PFSK-1 (cell line): ENCODE measurements around the gene CASZ1.

Experiments
- POLR2AphosphoS5 ChIP-seq: IDR thresholded peaks from 2 replicates; pipeline ENCODE4 v1.6.1; 2012; ENCODE audit warnings: low read depth, mild to moderate bottlenecking, control low read depth, low read length, moderate library complexity
- SIN3A ChIP-seq: IDR thresholded peaks from 2 replicates; pipeline ENCODE4 v1.6.1; 2012; ENCODE audit warnings: mild to moderate bottlenecking, low read length, moderate library complexity, borderline replicate concordance; ENCODE audit not compliant: insufficient read depth

DNA sequence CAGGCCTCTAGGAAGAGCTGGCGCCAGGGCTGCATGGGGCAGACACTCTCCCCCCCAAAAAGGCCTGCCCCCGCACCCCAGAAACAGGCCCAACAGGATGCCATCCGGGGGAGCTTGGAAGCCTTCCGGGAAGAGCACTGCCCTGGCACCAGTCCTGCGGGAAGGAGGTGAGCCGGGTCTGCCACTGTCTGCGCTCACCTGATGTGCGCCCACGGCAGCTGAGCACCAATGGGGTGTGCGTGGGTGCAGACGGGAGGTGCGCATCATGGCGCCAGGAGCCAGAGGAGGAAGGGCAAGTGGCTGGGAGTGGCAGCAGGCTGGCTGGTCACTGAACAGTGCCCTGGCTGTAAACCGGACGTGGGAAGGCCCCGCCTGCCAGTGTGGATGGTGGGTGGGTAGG, 73.6 kb downstream of the CASZ1 start:
- TF ChIP-seq POLR2AphosphoS5 (no peak), SIN3A (no peak)
